IMR-90 (cell line): ENCODE measurements around the gene RAPGEF2. TPM values are rescaled to one million over a fixed set of nuclear protein-coding genes. Genes with fewer than 3 reads are reported as not detected.

Experiments
- ATAC-seq: fragments of 200-7000 bp; cut with Tn5 transposase; 2 replicates; pipeline ENCODE4 v1.9.1; 2020; ENCODE audit warnings: low read depth, mild to moderate bottlenecking, moderate library complexity
- BruUV-seq: library from RNA; stranded (reverse); fragments of 400-500 nt; replicated peaks from 2 replicates; lab custom pipeline; 2021; lab: Mats Ljungman, UMichigan
- CTCF ChIA-PET: fragments of 300-600 bp; formaldehyde crosslinking; extraction: SDS; loops from one replicate; lab custom pipeline; 2021; ENCODE audit warnings: antibody characterized with exemption; lab: Yijun Ruan, JAX
- POLR2A ChIA-PET: fragments of 300-600 bp; sonication (Branson Sonifier 250); formaldehyde crosslinking; loops from one replicate; lab custom pipeline; 2022; ENCODE audit warnings: antibody characterized with exemption; ENCODE audit not compliant: unreplicated experiment; lab: Charles Lee
- DNase-seq: peaks from one replicate; pipeline ENCODE4 v3.0.0; 2013
- H2AFZ ChIP-seq: replicated peaks from 2 replicates; pipeline ENCODE3; 2013; ENCODE audit warnings: low read length, mild to moderate bottlenecking; ENCODE audit not compliant: poor library complexity
- H2AK5ac ChIP-seq: 2 replicates; pipeline ENCODE4 v1.6.1; 2013; ENCODE audit warnings: low read depth, low read length, inconsistent platforms
- H2AK9ac ChIP-seq: replicated peaks from 2 replicates; pipeline ENCODE3; 2013; ENCODE audit warnings: mild to moderate bottlenecking, low read depth, low read length, moderate library complexity; ENCODE audit not compliant: poor library complexity
- H2BK120ac ChIP-seq: 2 replicates; pipeline ENCODE4 v1.6.1; 2013; ENCODE audit warnings: low read depth, low read length, inconsistent platforms
- H2BK15ac ChIP-seq: 3 replicates; pipeline ENCODE4 v1.6.1; 2013; ENCODE audit warnings: low read depth, low read length, inconsistent platforms
- H2BK20ac ChIP-seq: 2 replicates; pipeline ENCODE4 v1.6.1; 2013; ENCODE audit warnings: low read depth, mild to moderate bottlenecking, inconsistent platforms, low read length, moderate library complexity
- H2BK5ac ChIP-seq: 2 replicates; pipeline ENCODE4 v1.6.1; 2013; ENCODE audit warnings: mild to moderate bottlenecking, low read depth, low read length, inconsistent platforms; ENCODE audit not compliant: poor library complexity, severe bottlenecking
- H3K14ac ChIP-seq: replicated peaks from 2 replicates; pipeline ENCODE4 v1.6.1; 2013; ENCODE audit warnings: low read depth, low read length, inconsistent platforms
- H3K18ac ChIP-seq: 2 replicates; pipeline ENCODE4 v1.6.1; 2013; ENCODE audit warnings: low read depth, low read length, control low read depth
- H3K23ac ChIP-seq: 2 replicates; pipeline ENCODE4 v1.6.1; 2013; ENCODE audit warnings: low read depth, low read length, inconsistent platforms
- H3K27ac ChIP-seq: 2 replicates; pipeline ENCODE4 v1.5.1; 2013; ENCODE audit warnings: mild to moderate bottlenecking, control low read depth, low read length; ENCODE audit not compliant: insufficient read depth
- H3K27me3 ChIP-seq: 2 replicates; pipeline ENCODE4 v1.6.1; 2013; ENCODE audit warnings: low read length; ENCODE audit not compliant: control insufficient read depth, insufficient read depth
- H3K36me3 ChIP-seq: 2 replicates; pipeline ENCODE4 v1.6.1; 2013; ENCODE audit warnings: low read length, mixed read lengths; ENCODE audit not compliant: control insufficient read depth, insufficient read depth
- H3K4ac ChIP-seq: 2 replicates; pipeline ENCODE4 v1.6.1; 2013; ENCODE audit warnings: low read depth, low read length, inconsistent platforms
- H3K4me1 ChIP-seq: 2 replicates; pipeline ENCODE4 v1.6.1; 2013; ENCODE audit warnings: low read length, mixed read lengths; ENCODE audit not compliant: control insufficient read depth, insufficient read depth
- H3K4me2 ChIP-seq: 2 replicates; pipeline ENCODE4 v1.6.1; 2013; ENCODE audit warnings: low read depth, mild to moderate bottlenecking, control low read depth, low read length, moderate library complexity
- H3K4me3 ChIP-seq: 2 replicates; pipeline ENCODE4 v1.5.1; 2013; ENCODE audit warnings: low read depth, mild to moderate bottlenecking, control low read depth, low read length, moderate library complexity; ENCODE audit not compliant: insufficient read depth
- H3K56ac ChIP-seq: 2 replicates; pipeline ENCODE4 v1.6.1; 2013; ENCODE audit warnings: low read length, inconsistent platforms; ENCODE audit not compliant: insufficient read depth; ENCODE audit errors: extremely low read depth
- H3K79me1 ChIP-seq, 2 experiments: 2 replicates each; pipeline ENCODE4 v1.6.1; 2013; ENCODE audit warnings: low read length in 2 of 2, inconsistent platforms in 1 of 2, low read depth in 1 of 2
- H3K9ac ChIP-seq: 2 replicates; pipeline ENCODE4 v1.6.1; 2013; ENCODE audit warnings: low read depth, low read length, control low read depth
- H3K9me1 ChIP-seq: 2 replicates; pipeline ENCODE4 v1.6.1; 2013; ENCODE audit warnings: low read length, inconsistent platforms; ENCODE audit not compliant: insufficient read depth
- H3K9me3 ChIP-seq: 2 replicates; pipeline ENCODE4 v1.6.1; 2013; ENCODE audit warnings: low read length; ENCODE audit not compliant: control insufficient read depth, insufficient read depth
- H4K20me1 ChIP-seq: 2 replicates; pipeline ENCODE4 v1.6.1; 2013; ENCODE audit warnings: low read length, inconsistent platforms; ENCODE audit not compliant: insufficient read depth
- H4K5ac ChIP-seq: 2 replicates; pipeline ENCODE4 v1.6.1; 2013; ENCODE audit warnings: mild to moderate bottlenecking, low read depth, low read length, control low read depth
- H4K8ac ChIP-seq, 2 experiments: 2 replicates each; pipeline ENCODE4 v1.6.1; 2013; ENCODE audit warnings: low read depth in 2 of 2, low read length in 2 of 2, control low read depth in 1 of 2, inconsistent platforms in 1 of 2
- H4K91ac ChIP-seq: 2 replicates; pipeline ENCODE4 v1.6.1; 2013; ENCODE audit warnings: low read depth, low read length, inconsistent platforms; ENCODE audit not compliant: insufficient read depth
- BHLHE40 ChIP-seq: fragments of 150-350 bp; IDR thresholded peaks from 2 replicates; pipeline ENCODE4 v1.6.1; 2016; ENCODE audit warnings: mild to moderate bottlenecking, low read depth, low read length
- CEBPB ChIP-seq: IDR thresholded peaks from 2 replicates; pipeline ENCODE4 v1.6.1; 2012; ENCODE audit warnings: low read depth, low read length, improper control_type of control experiment
- CHD1 ChIP-seq: IDR thresholded peaks from 2 replicates; pipeline ENCODE4 v1.6.1; 2012; ENCODE audit warnings: low read depth, low read length, improper control_type of control experiment
- FOS ChIP-seq: fragments of 150-350 bp; IDR thresholded peaks from 2 replicates; pipeline ENCODE4 v1.6.1; 2016; ENCODE audit warnings: low read depth, low read length
- MAFK ChIP-seq: IDR thresholded peaks from 2 replicates; pipeline ENCODE4 v1.6.1; 2012; ENCODE audit warnings: low read depth, low read length, improper control_type of control experiment
- MAZ ChIP-seq: IDR thresholded peaks from 2 replicates; pipeline ENCODE4 v1.6.1; 2012; ENCODE audit warnings: low read depth, mild to moderate bottlenecking, low read length, improper control_type of control experiment, moderate library complexity, borderline replicate concordance
- MXI1 ChIP-seq: IDR thresholded peaks from 2 replicates; pipeline ENCODE4 v1.6.1; 2012; ENCODE audit warnings: low read depth, mild to moderate bottlenecking, low read length, moderate library complexity, borderline replicate concordance
- NFE2L2 ChIP-seq: fragments of 150-350 bp; IDR thresholded peaks from 2 replicates; pipeline ENCODE4 v1.6.1; 2016; ENCODE audit warnings: low read depth, mild to moderate bottlenecking, low read length
- POLR2A ChIP-seq: IDR thresholded peaks from 2 replicates; pipeline ENCODE4 v1.6.1; 2012; ENCODE audit warnings: mild to moderate bottlenecking, low read depth, low read length
- RAD21 ChIP-seq: IDR thresholded peaks from 2 replicates; pipeline ENCODE4 v1.6.1; 2012; ENCODE audit warnings: low read length, improper control_type of control experiment
- RCOR1 ChIP-seq: IDR thresholded peaks from 2 replicates; pipeline ENCODE4 v1.6.1; 2012; ENCODE audit warnings: mild to moderate bottlenecking, low read length, improper control_type of control experiment; ENCODE audit not compliant: insufficient replicate concordance
- RFX5 ChIP-seq: IDR thresholded peaks from 2 replicates; pipeline ENCODE4 v1.8.0; 2012; ENCODE audit warnings: low read depth, mild to moderate bottlenecking, low read length, moderate library complexity
- SMC3 ChIP-seq: fragments of 150-350 bp; IDR thresholded peaks from 2 replicates; pipeline ENCODE4 v1.6.1; 2016; ENCODE audit warnings: low read depth, mild to moderate bottlenecking, antibody characterized with exemption, low read length, moderate library complexity
- WGBS, 2 experiments: methylation state at CpG; one replicate each; pipeline versions ENCODE4 v1.1.5 to v1.1.7; 2013; ENCODE audit warnings: missing lambda C conversion rate in 2 of 2; ENCODE audit not compliant: insufficient read length in 1 of 2; ENCODE audit errors: extremely low coverage in 2 of 2; 5-methylcytosine and 5-hydroxymethylcytosine counted together
- dilution Hi-C: fragments of 300-500 bp; cut with HindIII; formaldehyde crosslinking; loops from one replicate; pipeline ENCODE4 v1.14.3; 2018; ENCODE audit warnings: low sequenced_read_pairs; ENCODE audit not compliant: unreplicated experiment
- in situ Hi-C: fragments of 300-500 bp; cut with MboI; formaldehyde crosslinking; loops from 3 replicates; pipeline ENCODE4 v1.14.3; 2019; ENCODE audit warnings: low sequenced_read_pairs, inconsistent platforms, mixed read lengths
- intact Hi-C: fragments of 100-400 bp; cut with micrococcal nuclease; formaldehyde crosslinking; loops from 2 replicates; pipeline ENCODE4 v1.10.0; 2022
- polyA plus RNA-seq, 3 experiments: library from polyadenylated mRNA; depleted of rRNA; stranded (reverse); fragments of >200 nt; gene quantifications; 2 replicates each; pipeline ENCODE4 v1.2.3, GENCODE V29; 2012; ENCODE audit warnings: low replicate concordance in 1 of 3
- total RNA-seq: library from RNA; depleted of rRNA; stranded (reverse); fragments of >200 nt; gene quantifications from 2 replicates; pipeline ENCODE4 v1.2.3, GENCODE V29; 2012
- TF ChIP-seq, protein P1 (sequence below): fragments of 150-350 bp; IDR thresholded peaks from 2 replicates; pipeline ENCODE4 v1.6.1; 2017; ENCODE audit warnings: mild to moderate bottlenecking, antibody characterized with exemption, low read length, low read depth
- TF ChIP-seq, protein P2 (sequence below): conservative IDR thresholded peaks from 2 replicates; pipeline ENCODE4 v1.5.1; 2012; ENCODE audit warnings: mild to moderate bottlenecking, low read depth, low read length, improper control_type of control experiment
- TF ChIP-seq, protein P3 (sequence below): fragments of 150-350 bp; IDR thresholded peaks from 2 replicates; pipeline ENCODE4 v1.6.1; 2016; ENCODE audit warnings: low read depth, mild to moderate bottlenecking, low read length, moderate library complexity, borderline replicate concordance

The RAPGEF2 gene
- total and polyA plus RNA-seq, 2 of the 4 experiments (the other 2 are of a cell fraction): 27.6 to 109 TPM

DNA sequence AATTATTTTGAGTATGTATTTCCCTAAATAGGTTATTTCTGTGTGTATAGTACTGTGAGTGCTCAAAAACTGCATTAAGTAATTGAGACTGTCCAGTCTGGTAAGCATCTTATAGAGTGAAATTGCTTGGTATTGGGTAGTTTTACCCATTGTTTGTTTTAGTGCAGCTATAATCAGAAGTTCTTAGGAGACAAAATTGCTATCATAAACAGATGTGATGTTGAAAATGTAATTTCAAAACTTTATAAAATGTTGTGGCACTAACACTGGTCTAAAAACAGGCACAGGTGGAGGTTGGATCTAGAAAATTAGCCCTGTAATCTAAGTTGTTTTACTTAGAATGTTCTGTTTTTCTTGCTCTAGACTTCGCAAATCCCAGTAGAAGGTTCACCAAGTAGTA, 46.8 kb downstream of the RAPGEF2 start:
- Histone ChIP-seq H2BK20ac (no peak overlapping the region), H3K56ac (no peak overlapping the region), H2BK15ac (no peak overlapping the region), H4K5ac (no peak overlapping the region), H3K14ac (no peak overlapping the region), H2BK120ac (no peak overlapping the region), H2AK9ac (no peak overlapping the region), H3K9me3 (no peaks in the 10 kb centered on the region), H3K27ac (no peak overlapping the region), H4K91ac (no peak overlapping the region), H3K4ac (no peak overlapping the region), H3K9me1 (peaks cover 4% of the 10 kb centered on the region), H3K18ac (no peak overlapping the region), H3K4me2 (no peak overlapping the region), H4K20me1 (peaks cover 5% of the 10 kb centered on the region; the same call in 1 of the 2 replicates), H2AFZ (no peak overlapping the region), H3K27me3 (no peaks in the 10 kb centered on the region), H4K8ac (no peak overlapping the region), H2AK5ac (no peak overlapping the region), H2BK5ac (no peak overlapping the region), H3K79me1 (peaks cover 12 to 38% of the 10 kb centered on the region in 2 experiments), H3K4me1 (peaks cover 8% of the 10 kb centered on the region), H3K36me3 (no peaks in the 10 kb centered on the region), H3K4me3 (no peak overlapping the region), H3K23ac (no peak overlapping the region), H3K9ac (no peak overlapping the region)
- in situ Hi-C loops: no loop called here
- ATAC-seq (no peak), DNase-seq (no peak)
- intact Hi-C loops: no loop called here
- dilution Hi-C loops: no loop called here
- TF ChIP-seq NFE2L2 (no peak), POLR2A (no peak), BHLHE40 (no peak), MXI1 (no peak), SMC3 (no peak), RAD21 (no peak), CEBPB (no peak), MAZ (no peak), RCOR1 (no peak), FOS (no peak), MAFK (no peak), CHD1 (no peak), RFX5 (no peak)
- TF ChIP-seq, protein P1, sequence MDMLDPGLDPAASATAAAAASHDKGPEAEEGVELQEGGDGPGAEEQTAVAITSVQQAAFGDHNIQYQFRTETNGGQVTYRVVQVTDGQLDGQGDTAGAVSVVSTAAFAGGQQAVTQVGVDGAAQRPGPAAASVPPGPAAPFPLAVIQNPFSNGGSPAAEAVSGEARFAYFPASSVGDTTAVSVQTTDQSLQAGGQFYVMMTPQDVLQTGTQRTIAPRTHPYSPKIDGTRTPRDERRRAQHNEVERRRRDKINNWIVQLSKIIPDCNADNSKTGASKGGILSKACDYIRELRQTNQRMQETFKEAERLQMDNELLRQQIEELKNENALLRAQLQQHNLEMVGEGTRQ: no peak
- TF ChIP-seq, protein P2, sequence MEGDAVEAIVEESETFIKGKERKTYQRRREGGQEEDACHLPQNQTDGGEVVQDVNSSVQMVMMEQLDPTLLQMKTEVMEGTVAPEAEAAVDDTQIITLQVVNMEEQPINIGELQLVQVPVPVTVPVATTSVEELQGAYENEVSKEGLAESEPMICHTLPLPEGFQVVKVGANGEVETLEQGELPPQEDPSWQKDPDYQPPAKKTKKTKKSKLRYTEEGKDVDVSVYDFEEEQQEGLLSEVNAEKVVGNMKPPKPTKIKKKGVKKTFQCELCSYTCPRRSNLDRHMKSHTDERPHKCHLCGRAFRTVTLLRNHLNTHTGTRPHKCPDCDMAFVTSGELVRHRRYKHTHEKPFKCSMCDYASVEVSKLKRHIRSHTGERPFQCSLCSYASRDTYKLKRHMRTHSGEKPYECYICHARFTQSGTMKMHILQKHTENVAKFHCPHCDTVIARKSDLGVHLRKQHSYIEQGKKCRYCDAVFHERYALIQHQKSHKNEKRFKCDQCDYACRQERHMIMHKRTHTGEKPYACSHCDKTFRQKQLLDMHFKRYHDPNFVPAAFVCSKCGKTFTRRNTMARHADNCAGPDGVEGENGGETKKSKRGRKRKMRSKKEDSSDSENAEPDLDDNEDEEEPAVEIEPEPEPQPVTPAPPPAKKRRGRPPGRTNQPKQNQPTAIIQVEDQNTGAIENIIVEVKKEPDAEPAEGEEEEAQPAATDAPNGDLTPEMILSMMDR: no peak
- TF ChIP-seq, protein P3, sequence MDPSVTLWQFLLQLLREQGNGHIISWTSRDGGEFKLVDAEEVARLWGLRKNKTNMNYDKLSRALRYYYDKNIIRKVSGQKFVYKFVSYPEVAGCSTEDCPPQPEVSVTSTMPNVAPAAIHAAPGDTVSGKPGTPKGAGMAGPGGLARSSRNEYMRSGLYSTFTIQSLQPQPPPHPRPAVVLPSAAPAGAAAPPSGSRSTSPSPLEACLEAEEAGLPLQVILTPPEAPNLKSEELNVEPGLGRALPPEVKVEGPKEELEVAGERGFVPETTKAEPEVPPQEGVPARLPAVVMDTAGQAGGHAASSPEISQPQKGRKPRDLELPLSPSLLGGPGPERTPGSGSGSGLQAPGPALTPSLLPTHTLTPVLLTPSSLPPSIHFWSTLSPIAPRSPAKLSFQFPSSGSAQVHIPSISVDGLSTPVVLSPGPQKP: no peak
- BruUV-seq: no TSS peak
- ChIA-PET POLR2A (no interaction called here), CTCF (no interaction called here)
- whole genome bisulfite sequencing, 2 experiments: no CpG with 5 or more reads among the region's 1 CpG
